HG02885 (cell line): ENCODE data around the gene KCNH3.
"Not testable (repeated sequence)": the region's sequence is repeated elsewhere in the genome, so short reads cannot be mapped to it uniquely, and the experiment has no call there.

Source experiments
- ATAC-seq: cut with Tn5 transposase; IDR thresholded peaks from one replicate; pipeline ENCODE4 v1.9.1; 2021; ENCODE audit warnings: mild to moderate bottlenecking; ENCODE audit not compliant: unreplicated experiment, poor library complexity

KCNH3 gene

GRCh38 chr12:49580572-49581535, 42.0 kb downstream of the KCNH3 start:
- ATAC-seq, result no peak

- no peak for ATAC-seq
Observed at GRCh38 chr12:49582201-49582600, 43.4 kb downstream of the KCNH3 start.

GRCh38 chr12:49582850-49583249, 44.0 kb downstream of the KCNH3 start:
- ATAC-seq, result no peak

GRCh38 chr12:49583366-49584094, 44.7 kb downstream of the KCNH3 start:
- no peak for ATAC-seq

- no peak for ATAC-seq
Observed at GRCh38 chr12:49584591-49584990, 45.8 kb downstream of the KCNH3 start.

- no peak for ATAC-seq
Observed at GRCh38 chr12:49585477-49586459, 46.9 kb downstream of the KCNH3 start.

GRCh38 chr12:49587174-49587908, 48.5 kb downstream of the KCNH3 start:
- no peak for ATAC-seq

GRCh38 chr12:49588281-49588680, 49.5 kb downstream of the KCNH3 start:
- no peak for ATAC-seq

GRCh38 chr12:49588721-49589516, 50.1 kb downstream of the KCNH3 start:
- ATAC-seq, result no peak

- ATAC-seq, result no peak
Observed at GRCh38 chr12:49598527-49598926, 59.7 kb downstream of the KCNH3 start.

- ATAC-seq, result no peak
Observed at GRCh38 chr12:49599961-49600360, 61.1 kb downstream of the KCNH3 start.

- no peak for ATAC-seq
Observed at GRCh38 chr12:49603721-49604120, 64.9 kb downstream of the KCNH3 start.

- ATAC-seq, result no peak
Observed at GRCh38 chr12:49604856-49605255, 66.0 kb downstream of the KCNH3 start.

- not testable (repeated sequence) for ATAC-seq
Observed at GRCh38 chr12:49605539-49605938, 66.7 kb downstream of the KCNH3 start, which contains the start of gene FAM186B. Gene FAM186B (minus strand): TSS chr12:49605639. CDS start chr12:49605477, 162 bp downstream.
